ENCODE data around the gene TTC39A. TPM values are rescaled to one million over a fixed set of nuclear protein-coding genes. Genes with fewer than 3 reads are reported as not detected.

The TTC39A gene
- polyA plus RNA-seq, 2 of the 4 experiments (the other 2 are of a cell fraction), result 1.4 to 6.2 TPM

GRCh38 chr1:51295926-51296325 lies 34.4 kb downstream of the TTC39A start:
- H3K4me1 ChIP-seq, result peaks cover 3% of the 10 kb centered on the region; the same call in 1 of the 3 replicates
- FAIRE-seq (no peak), ATAC-seq (no peak), DNase-seq (ENCODE audit: low read depth in 1 of 2, low spot score in 1 of 2) (no peak)
- H3K4me3 ChIP-seq, result no peak overlapping the region
- TF ChIP-seq RARB (CRISPR knock-in tag; IDR thresholded peaks at IDR 0.05), result no peak
- TF ChIP-seq POLR2AphosphoS2 (conservative IDR thresholded peaks at IDR 0.05; ENCODE audit: low read length), result no peak
- TF ChIP-seq CHD2 (IDR thresholded peaks at IDR 0.05; ENCODE audit: low read length, partially characterized antibody), result no peak
- TF ChIP-seq ESRRA (IDR thresholded peaks at IDR 0.05; ENCODE audit: borderline replicate concordance, low read length), result no peak
- no peak for TF ChIP-seq FOXS1 (CRISPR knock-in tag; IDR thresholded peaks at IDR 0.05)
- no peaks in the 10 kb centered on the region for H3K9me3 ChIP-seq
- 85% methylated on average over 11 of the region's 17 CpGs for WGBS (ENCODE audit: missing lambda C conversion rate)
- POLR2A ChIA-PET, result interaction anchor here (1.5 kb wide), 1 partner anchor 60 kb away, joined by 5 read pairs; the partner anchor contains the start of gene RNF11
- CTCF ChIA-PET, result interaction anchor here (0.6 to 3.2 kb wide), 20 partner anchors 9 to 522 kb away, joined by 3 to 38 read pairs (median 4); partner anchors contain the start of gene TTC39A
- H3K4me2 ChIP-seq, result no peak overlapping the region
- H3K27ac ChIP-seq, result no peak overlapping the region

DNA sequence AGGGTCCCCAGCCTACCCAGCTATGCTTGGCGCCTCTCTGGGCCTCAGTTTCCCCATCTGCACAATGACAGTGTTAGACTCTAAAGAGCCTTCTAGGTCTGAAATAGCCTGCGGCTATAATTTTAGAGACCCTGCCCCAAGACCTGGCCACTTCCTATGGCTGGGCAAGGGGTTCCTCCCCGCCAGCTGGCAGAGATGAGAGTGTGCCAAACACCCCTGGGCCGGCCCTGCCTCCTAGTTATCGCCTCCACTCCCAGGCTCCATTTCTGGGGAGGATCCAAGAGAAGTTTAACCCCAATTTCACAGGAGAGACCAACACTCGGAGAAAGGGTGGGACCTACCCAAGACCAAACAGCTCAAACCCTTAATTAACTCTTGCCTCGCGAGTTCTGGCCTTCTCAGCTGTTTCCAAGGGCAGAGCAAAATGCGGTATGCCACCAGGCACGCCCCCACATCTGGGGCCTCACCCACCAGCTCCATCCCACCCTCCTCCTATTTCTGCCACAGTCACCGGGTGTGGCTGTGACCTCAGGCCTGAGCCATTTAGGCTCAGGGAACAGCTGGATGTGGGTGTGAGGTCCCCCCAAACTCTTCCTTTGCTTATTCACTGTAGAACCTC lies 35.7 kb downstream of the TTC39A start:
- POLR2A ChIA-PET, result no interaction called here
- 80% methylated on average over 11 of the region's 11 CpGs for WGBS (ENCODE audit: missing lambda C conversion rate)
- FAIRE-seq, result no peak
- H3K4me2 ChIP-seq, result no peak overlapping the region
- no peak for DNase-seq (ENCODE audit: low read depth in 1 of 2, low spot score in 1 of 2)
- no peaks in the 10 kb centered on the region for H3K9me3 ChIP-seq
- TF ChIP-seq BCL3 (IDR thresholded peaks at IDR 0.05), result no peak
- no peak for TF ChIP-seq E2F6 (IDR thresholded peaks at IDR 0.05; ENCODE audit: borderline replicate concordance, low read depth)
- no peak for TF ChIP-seq ZNF302 (CRISPR knock-in tag; IDR thresholded peaks at IDR 0.05)
- no peak for TF ChIP-seq FOSL2 (IDR thresholded peaks at IDR 0.05)
- TF ChIP-seq FOSL2 (CRISPR knock-in tag; IDR thresholded peaks at IDR 0.05), result no peak
- TF ChIP-seq CHD2 (IDR thresholded peaks at IDR 0.05; ENCODE audit: low read length, partially characterized antibody), result no peak
- no peak for TF ChIP-seq ZSCAN20 (CRISPR knock-in tag; IDR thresholded peaks at IDR 0.05)
- no peak for TF ChIP-seq ZC3H11A (IDR thresholded peaks at IDR 0.05)
- TF ChIP-seq KDM1A (IDR thresholded peaks at IDR 0.05; ENCODE audit: low read depth), result no peak
- no peak for TF ChIP-seq RNF2 (IDR thresholded peaks at IDR 0.05; ENCODE audit: borderline replicate concordance, low read depth)
- no peak overlapping the region for H3K4me3 ChIP-seq
- no peak overlapping the region for H3K27ac ChIP-seq
- peaks cover 3% of the 10 kb centered on the region; the same call in 1 of the 3 replicates for H3K4me1 ChIP-seq
- CTCF ChIA-PET, result interaction anchor here (1.1 to 3.2 kb wide), 5 partner anchors 12 to 347 kb away, joined by 3 to 38 read pairs (median 5); no protein-coding TSS in a partner anchor
- no peak for ATAC-seq

- ATAC-seq (no peak), DNase-seq (ENCODE audit: low read depth in 1 of 2, low spot score in 1 of 2) (no peak), FAIRE-seq (no peak)
- 85% methylated on average over 13 of the region's 13 CpGs for WGBS (ENCODE audit: missing lambda C conversion rate)
- ChIA-PET POLR2A (no interaction called here), CTCF (interaction anchor here (1.2 to 1.6 kb wide), 2 partner anchors 103 to 105 kb away, joined by 5 read pairs; no protein-coding TSS in a partner anchor)
- no peak overlapping the region for H3K4me2 ChIP-seq
- no peak overlapping the region for H3K27ac ChIP-seq
- H3K4me1 ChIP-seq, result peaks cover 3% of the 10 kb centered on the region; the same call in 1 of the 3 replicates
- no peak overlapping the region for H3K4me3 ChIP-seq
- no peaks in the 10 kb centered on the region for H3K9me3 ChIP-seq
- TF ChIP-seq, protein P1, sequence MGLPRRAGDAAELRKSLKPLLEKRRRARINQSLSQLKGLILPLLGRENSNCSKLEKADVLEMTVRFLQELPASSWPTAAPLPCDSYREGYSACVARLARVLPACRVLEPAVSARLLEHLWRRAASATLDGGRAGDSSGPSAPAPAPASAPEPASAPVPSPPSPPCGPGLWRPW (IDR thresholded peaks at IDR 0.05), result no peak
- TF ChIP-seq KDM1A (IDR thresholded peaks at IDR 0.05; ENCODE audit: low read depth) (no peak), HOXA7 (CRISPR knock-in tag; IDR thresholded peaks at IDR 0.05) (no peak), CBX2 (IDR thresholded peaks at IDR 0.05; ENCODE audit: borderline replicate concordance, low read depth) (no peak), RNF2 (IDR thresholded peaks at IDR 0.05; ENCODE audit: borderline replicate concordance, low read depth) (no peak), FOSB (CRISPR knock-in tag; IDR thresholded peaks at IDR 0.05) (no peak), EHMT2 (IDR thresholded peaks at IDR 0.05; ENCODE audit: low read depth) (no peak), USF2 (IDR thresholded peaks at IDR 0.05) (no peak), NR3C1 (IDR thresholded peaks at IDR 0.05) (no peak), CEBPB (IDR thresholded peaks at IDR 0.05) (no peak), EP300 (IDR thresholded peaks at IDR 0.05) (no peak), ZC3H11A (IDR thresholded peaks at IDR 0.05) (no peak), RARB (CRISPR knock-in tag; IDR thresholded peaks at IDR 0.05) (no peak), CBX8 (IDR thresholded peaks at IDR 0.05) (no peak), ZSCAN20 (CRISPR knock-in tag; IDR thresholded peaks at IDR 0.05) (no peak), E2F6 (IDR thresholded peaks at IDR 0.05; ENCODE audit: borderline replicate concordance, low read depth) (no peak)
- TF ChIP-seq, protein P2, sequence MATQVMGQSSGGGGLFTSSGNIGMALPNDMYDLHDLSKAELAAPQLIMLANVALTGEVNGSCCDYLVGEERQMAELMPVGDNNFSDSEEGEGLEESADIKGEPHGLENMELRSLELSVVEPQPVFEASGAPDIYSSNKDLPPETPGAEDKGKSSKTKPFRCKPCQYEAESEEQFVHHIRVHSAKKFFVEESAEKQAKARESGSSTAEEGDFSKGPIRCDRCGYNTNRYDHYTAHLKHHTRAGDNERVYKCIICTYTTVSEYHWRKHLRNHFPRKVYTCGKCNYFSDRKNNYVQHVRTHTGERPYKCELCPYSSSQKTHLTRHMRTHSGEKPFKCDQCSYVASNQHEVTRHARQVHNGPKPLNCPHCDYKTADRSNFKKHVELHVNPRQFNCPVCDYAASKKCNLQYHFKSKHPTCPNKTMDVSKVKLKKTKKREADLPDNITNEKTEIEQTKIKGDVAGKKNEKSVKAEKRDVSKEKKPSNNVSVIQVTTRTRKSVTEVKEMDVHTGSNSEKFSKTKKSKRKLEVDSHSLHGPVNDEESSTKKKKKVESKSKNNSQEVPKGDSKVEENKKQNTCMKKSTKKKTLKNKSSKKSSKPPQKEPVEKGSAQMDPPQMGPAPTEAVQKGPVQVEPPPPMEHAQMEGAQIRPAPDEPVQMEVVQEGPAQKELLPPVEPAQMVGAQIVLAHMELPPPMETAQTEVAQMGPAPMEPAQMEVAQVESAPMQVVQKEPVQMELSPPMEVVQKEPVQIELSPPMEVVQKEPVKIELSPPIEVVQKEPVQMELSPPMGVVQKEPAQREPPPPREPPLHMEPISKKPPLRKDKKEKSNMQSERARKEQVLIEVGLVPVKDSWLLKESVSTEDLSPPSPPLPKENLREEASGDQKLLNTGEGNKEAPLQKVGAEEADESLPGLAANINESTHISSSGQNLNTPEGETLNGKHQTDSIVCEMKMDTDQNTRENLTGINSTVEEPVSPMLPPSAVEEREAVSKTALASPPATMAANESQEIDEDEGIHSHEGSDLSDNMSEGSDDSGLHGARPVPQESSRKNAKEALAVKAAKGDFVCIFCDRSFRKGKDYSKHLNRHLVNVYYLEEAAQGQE (IDR thresholded peaks at IDR 0.05), result no peak
Measured at GRCh38 chr1:51293898-51294515, 36.4 kb downstream of the TTC39A start.
